ENCODE data around the gene BATF.

BATF gene

DNA sequence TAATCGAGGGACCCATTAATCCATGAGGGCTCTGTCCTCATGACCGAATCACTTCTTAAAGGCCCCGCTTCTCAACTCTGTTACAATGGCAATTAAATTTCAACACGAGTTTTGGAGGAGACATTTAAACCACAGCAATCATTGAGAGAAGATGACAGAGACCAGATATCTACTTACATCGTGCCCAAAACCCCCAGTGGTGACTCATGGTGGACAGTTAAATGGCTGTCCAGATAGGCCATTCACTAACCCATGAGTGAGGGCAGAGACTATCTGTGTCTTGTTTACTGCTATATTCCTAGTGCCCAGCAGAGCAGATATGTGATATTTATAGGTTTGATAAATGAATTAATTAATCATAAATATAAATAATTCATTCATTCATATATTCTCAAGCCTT lies 36.2 kb downstream of the BATF start:
- Histone ChIP-seq H3K4ac (ENCODE audit: low read depth in 1 of 2, low read length in 2 of 2) (no peak overlapping the region), H3K23ac (ENCODE audit: low read length in 2 of 2) (no peak overlapping the region), H3K36me3 (ENCODE audit: control insufficient read depth in 1 of 2, insufficient read depth in 2 of 2, low read depth in 1 of 2, low read length in 2 of 2) (no peaks in the 10 kb centered on the region), H3K9ac (ENCODE audit: low read length) (no peak overlapping the region), H3K27ac (ENCODE audit: low read length, poor library complexity, severe bottlenecking) (no peak overlapping the region), H4K91ac (ENCODE audit: low read length) (no peak overlapping the region), H3K4me1 (ENCODE audit: control insufficient read depth, insufficient read depth, low read depth, low read length) (no peaks in the 10 kb centered on the region), H2AK5ac (ENCODE audit: low read length, severe bottlenecking) (no peak overlapping the region), H2BK15ac (ENCODE audit: low read depth, poor library complexity, severe bottlenecking) (no peak overlapping the region), H3K14ac (ENCODE audit: low read length in 2 of 2) (no peak overlapping the region), H4K8ac (ENCODE audit: low read length) (no peak overlapping the region), H2AFZ (ENCODE audit: low read depth, low read length) (no peak overlapping the region), H3K4me2 (ENCODE audit: low read length, poor library complexity, severe bottlenecking) (no peak overlapping the region), H2BK5ac (ENCODE audit: low read depth, low read length, poor library complexity, severe bottlenecking) (no peak overlapping the region), H3K79me1 (replicated peaks; ENCODE audit: low read length, poor library complexity, severe bottlenecking) (no peaks in the 10 kb centered on the region), H3K9me3 (ENCODE audit: control insufficient read depth, low read length) (no peaks in the 10 kb centered on the region), H2BK120ac (ENCODE audit: low read depth, low read length) (no peak overlapping the region), H3K27me3 (ENCODE audit: control insufficient read depth in 1 of 2, insufficient read depth in 1 of 2, low read length in 2 of 2) (peaks cover 0 to 20% of the 10 kb centered on the region in 2 experiments), H3K4me3 (ENCODE audit: insufficient read depth in 1 of 2, low read depth in 1 of 2, low read length in 2 of 2) (no peak overlapping the region), H2BK12ac (ENCODE audit: low read length in 2 of 2) (no peak overlapping the region), H3K18ac (ENCODE audit: low read depth in 1 of 2, low read length in 2 of 2) (no peak overlapping the region)
- peak; percentile 54 for DNase-seq
- 63% methylated on average over 5 of the region's 5 CpGs for WGBS

DNA sequence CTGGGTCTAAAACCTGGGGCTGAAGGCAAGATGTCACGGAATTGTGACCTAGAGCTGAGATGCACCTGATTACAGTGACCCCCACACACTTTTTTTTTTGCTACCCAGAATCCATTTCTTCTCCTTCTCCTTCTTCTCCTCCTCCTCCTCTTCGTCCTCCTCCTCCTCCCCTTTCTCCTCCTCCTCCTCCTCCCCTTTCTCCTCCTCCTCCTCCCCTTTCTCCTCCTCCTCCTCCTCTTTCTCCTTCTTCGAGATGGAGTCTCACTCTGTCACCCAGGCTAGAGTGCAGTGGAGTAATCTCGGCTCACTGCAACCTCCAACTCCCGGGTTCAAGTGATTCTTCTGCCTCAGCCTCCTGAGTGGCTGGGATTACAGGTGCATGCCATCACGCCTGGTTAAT lies 36.8 kb downstream of the BATF start:
- no peak overlapping the region for H3K23ac ChIP-seq (ENCODE audit: low read length in 2 of 2)
- H3K4me1 ChIP-seq (ENCODE audit: control insufficient read depth, insufficient read depth, low read depth, low read length): no peaks in the 10 kb centered on the region
- H3K4me2 ChIP-seq (ENCODE audit: low read length, poor library complexity, severe bottlenecking): no peak overlapping the region
- H4K91ac ChIP-seq (ENCODE audit: low read length): no peak overlapping the region
- no peaks in the 10 kb centered on the region for H3K9me3 ChIP-seq (ENCODE audit: control insufficient read depth, low read length)
- H2AFZ ChIP-seq (ENCODE audit: low read depth, low read length): no peak overlapping the region
- no peaks in the 10 kb centered on the region for H3K79me1 ChIP-seq (replicated peaks; ENCODE audit: low read length, poor library complexity, severe bottlenecking)
- H3K4ac ChIP-seq (ENCODE audit: low read depth in 1 of 2, low read length in 2 of 2): no peak overlapping the region
- H3K27ac ChIP-seq (ENCODE audit: low read length, poor library complexity, severe bottlenecking): no peak overlapping the region
- no peak overlapping the region for H2BK12ac ChIP-seq (ENCODE audit: low read length in 2 of 2)
- no peaks in the 10 kb centered on the region for H3K36me3 ChIP-seq (ENCODE audit: control insufficient read depth in 1 of 2, insufficient read depth in 2 of 2, low read depth in 1 of 2, low read length in 2 of 2)
- no peak overlapping the region for H2AK5ac ChIP-seq (ENCODE audit: low read length, severe bottlenecking)
- no peak overlapping the region for H4K8ac ChIP-seq (ENCODE audit: low read length)
- H3K27me3 ChIP-seq (ENCODE audit: control insufficient read depth in 1 of 2, insufficient read depth in 1 of 2, low read length in 2 of 2): peaks cover 2 to 22% of the 10 kb centered on the region in 2 experiments
- no peak for DNase-seq
- H3K4me3 ChIP-seq (ENCODE audit: insufficient read depth in 1 of 2, low read depth in 1 of 2, low read length in 2 of 2): no peak overlapping the region
- H3K9ac ChIP-seq (ENCODE audit: low read length): no peak overlapping the region
- no peak overlapping the region for H2BK15ac ChIP-seq (ENCODE audit: low read depth, poor library complexity, severe bottlenecking)
- H2BK5ac ChIP-seq (ENCODE audit: low read depth, low read length, poor library complexity, severe bottlenecking): no peak overlapping the region
- no peak overlapping the region for H2BK120ac ChIP-seq (ENCODE audit: low read depth, low read length)
- no peak overlapping the region for H3K18ac ChIP-seq (ENCODE audit: low read depth in 1 of 2, low read length in 2 of 2)
- H3K14ac ChIP-seq (ENCODE audit: low read length in 2 of 2): no peak overlapping the region
- 94% methylated on average over 6 of the region's 6 CpGs for WGBS

DNA sequence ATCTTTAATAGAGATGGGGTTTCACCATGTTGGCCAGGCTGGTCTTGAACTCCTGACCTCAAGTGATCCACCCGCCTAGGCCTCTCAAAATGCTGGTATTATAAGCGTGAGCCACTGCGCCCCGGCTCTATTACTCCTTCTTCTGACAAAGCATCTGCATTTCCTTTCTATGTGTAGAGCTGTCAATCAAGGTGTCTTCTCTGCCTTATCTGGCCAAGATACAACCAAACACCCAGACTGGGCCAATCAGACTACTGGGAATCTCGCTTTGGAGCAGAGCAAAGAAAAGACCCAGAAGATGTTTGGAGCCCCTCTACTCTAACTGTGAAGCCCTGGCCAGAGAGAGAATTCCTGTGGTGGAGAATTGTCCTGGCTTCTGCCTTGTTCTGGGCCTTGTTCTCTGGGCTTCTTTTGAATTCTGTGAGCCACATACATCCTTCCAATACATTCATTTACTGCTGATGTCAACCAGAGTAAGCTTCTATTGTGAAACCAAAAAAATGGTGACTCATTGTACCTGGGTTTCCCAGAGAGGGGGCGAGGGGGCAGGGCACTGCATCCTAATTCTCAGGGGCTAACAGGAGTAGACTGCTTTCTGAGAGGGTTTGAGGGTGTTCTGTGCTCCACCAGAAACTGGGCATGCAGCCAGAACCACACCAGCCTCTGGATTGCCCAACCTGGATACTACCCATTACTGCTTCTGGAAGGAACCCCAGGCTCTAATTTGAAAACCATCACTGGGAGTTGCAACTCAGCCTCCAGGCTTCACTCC lies 37.4 kb downstream of the BATF start:
- Histone ChIP-seq H2BK12ac (ENCODE audit: low read length in 2 of 2) (no peak overlapping the region), H3K9ac (ENCODE audit: low read length) (no peak overlapping the region)
- 96% methylated on average over 6 of the region's 6 CpGs for WGBS

DNA sequence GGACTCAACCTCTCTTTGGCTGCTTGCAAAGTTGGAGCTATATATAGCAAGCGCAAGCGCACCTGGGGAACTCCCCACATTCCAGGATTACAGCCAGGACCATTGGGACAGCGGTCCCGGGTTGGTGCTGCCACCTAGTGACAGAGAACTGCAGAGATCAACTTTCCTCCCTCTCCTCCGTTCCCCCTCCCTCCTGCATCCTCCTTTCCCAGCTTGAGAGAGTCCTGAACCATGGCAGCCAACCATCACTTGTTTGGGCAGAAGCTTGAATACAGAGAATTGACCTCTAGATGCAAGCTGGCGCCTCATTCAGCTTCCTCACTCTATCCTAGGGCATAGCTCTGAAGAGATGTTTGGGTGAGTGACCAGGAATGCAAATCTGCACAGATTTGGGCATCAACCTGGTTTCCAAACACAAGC lies 38.8 kb downstream of the BATF start:
- DNase-seq: peak; percentile 78
- H3K36me3 ChIP-seq (ENCODE audit: control insufficient read depth in 1 of 2, insufficient read depth in 2 of 2, low read depth in 1 of 2, low read length in 2 of 2): no peaks in the 10 kb centered on the region
- H3K4me1 ChIP-seq (ENCODE audit: control insufficient read depth, insufficient read depth, low read depth, low read length): no peaks in the 10 kb centered on the region
- no peak overlapping the region for H2AFZ ChIP-seq (ENCODE audit: low read depth, low read length)
- peaks cover 12 to 37% of the 10 kb centered on the region in 2 experiments for H3K27me3 ChIP-seq (ENCODE audit: control insufficient read depth in 1 of 2, insufficient read depth in 1 of 2, low read length in 2 of 2)
- no peak overlapping the region for H2BK12ac ChIP-seq (ENCODE audit: low read length in 2 of 2)
- no peak overlapping the region for H2BK15ac ChIP-seq (ENCODE audit: low read depth, poor library complexity, severe bottlenecking)
- no peak overlapping the region for H3K18ac ChIP-seq (ENCODE audit: low read depth in 1 of 2, low read length in 2 of 2)
- H3K79me1 ChIP-seq (replicated peaks; ENCODE audit: low read length, poor library complexity, severe bottlenecking): no peaks in the 10 kb centered on the region
- WGBS: 0% methylated on average over 6 of the region's 6 CpGs
- H2BK120ac ChIP-seq (ENCODE audit: low read depth, low read length): no peak overlapping the region
- H3K23ac ChIP-seq (ENCODE audit: low read length in 2 of 2): no peak overlapping the region
- H3K27ac ChIP-seq (ENCODE audit: low read length, poor library complexity, severe bottlenecking): no peak overlapping the region
- no peak overlapping the region for H3K9ac ChIP-seq (ENCODE audit: low read length)
- no peak overlapping the region for H2BK5ac ChIP-seq (ENCODE audit: low read depth, low read length, poor library complexity, severe bottlenecking)
- no peak overlapping the region for H3K4me2 ChIP-seq (ENCODE audit: low read length, poor library complexity, severe bottlenecking)
- H3K9me3 ChIP-seq (ENCODE audit: control insufficient read depth, low read length): no peaks in the 10 kb centered on the region
- H4K91ac ChIP-seq (ENCODE audit: low read length): no peak overlapping the region
- no peak overlapping the region for H2AK5ac ChIP-seq (ENCODE audit: low read length, severe bottlenecking)
- no peak overlapping the region for H4K8ac ChIP-seq (ENCODE audit: low read length)
- no peak overlapping the region for H3K4me3 ChIP-seq (ENCODE audit: insufficient read depth in 1 of 2, low read depth in 1 of 2, low read length in 2 of 2)
- no peak overlapping the region for H3K4ac ChIP-seq (ENCODE audit: low read depth in 1 of 2, low read length in 2 of 2)
- H3K14ac ChIP-seq (ENCODE audit: low read length in 2 of 2): no peak overlapping the region

More for the DNA sequence above, 37.4 kb downstream of the BATF start:
- H3K4me3 ChIP-seq (ENCODE audit: insufficient read depth in 1 of 2, low read depth in 1 of 2, low read length in 2 of 2): no peak overlapping the region
- H4K91ac ChIP-seq (ENCODE audit: low read length): no peak overlapping the region
- no peak overlapping the region for H3K27ac ChIP-seq (ENCODE audit: low read length, poor library complexity, severe bottlenecking)
- no peak overlapping the region for H3K4ac ChIP-seq (ENCODE audit: low read depth in 1 of 2, low read length in 2 of 2)
- no peak overlapping the region for H2AFZ ChIP-seq (ENCODE audit: low read depth, low read length)
- no peak overlapping the region for H2BK120ac ChIP-seq (ENCODE audit: low read depth, low read length)
- no peaks in the 10 kb centered on the region for H3K9me3 ChIP-seq (ENCODE audit: control insufficient read depth, low read length)
- H4K8ac ChIP-seq (ENCODE audit: low read length): no peak overlapping the region
- H3K27me3 ChIP-seq (ENCODE audit: control insufficient read depth in 1 of 2, insufficient read depth in 1 of 2, low read length in 2 of 2): peaks cover 4 to 23% of the 10 kb centered on the region in 2 experiments
- no peaks in the 10 kb centered on the region for H3K79me1 ChIP-seq (replicated peaks; ENCODE audit: low read length, poor library complexity, severe bottlenecking)
- H3K4me2 ChIP-seq (ENCODE audit: low read length, poor library complexity, severe bottlenecking): no peak overlapping the region
- H3K23ac ChIP-seq (ENCODE audit: low read length in 2 of 2): no peak overlapping the region
- no peaks in the 10 kb centered on the region for H3K36me3 ChIP-seq (ENCODE audit: control insufficient read depth in 1 of 2, insufficient read depth in 2 of 2, low read depth in 1 of 2, low read length in 2 of 2)
- no peaks in the 10 kb centered on the region for H3K4me1 ChIP-seq (ENCODE audit: control insufficient read depth, insufficient read depth, low read depth, low read length)
- DNase-seq: peak; percentile 57
- no peak overlapping the region for H2BK5ac ChIP-seq (ENCODE audit: low read depth, low read length, poor library complexity, severe bottlenecking)
- no peak overlapping the region for H3K14ac ChIP-seq (ENCODE audit: low read length in 2 of 2)
- H3K18ac ChIP-seq (ENCODE audit: low read depth in 1 of 2, low read length in 2 of 2): no peak overlapping the region
- H2BK15ac ChIP-seq (ENCODE audit: low read depth, poor library complexity, severe bottlenecking): no peak overlapping the region
- H2AK5ac ChIP-seq (ENCODE audit: low read length, severe bottlenecking): no peak overlapping the region
